ENCODE data around the gene CDC5L.
A peak's percentile ranks its signal among the peaks of the same experiment; 100 is the strongest.

The CDC5L gene

GRCh38 chr6:44387346-44388134, at the start of gene CDC5L:
Gene CDC5L (plus strand): TSS chr6:44387706. CDS start chr6:44387824, 118 bp downstream.
- H3K27me3 ChIP-seq (ENCODE audit: insufficient read depth, low read length, poor library complexity) = no peaks in the 10 kb centered on the region
- peak within 1 kb of the TSS; percentile 92 for H3K9ac ChIP-seq (ENCODE audit: low read depth, low read length)
- peaks cover 46% of the 10 kb centered on the region for H3K79me2 ChIP-seq (ENCODE audit: insufficient read depth, low read length)
- peak within 1 kb of the TSS; percentile 83 for H3K4me2 ChIP-seq (ENCODE audit: insufficient read depth, low read length)
- DNase-seq = peak; percentile 98
- TF ChIP-seq EZH2 (IDR thresholded peaks at IDR 0.05; ENCODE audit: borderline replicate concordance, low read depth, low read length, severe bottlenecking) (no peak), CTCF (IDR thresholded peaks at IDR 0.05; ENCODE audit: borderline replicate concordance, extremely low read depth, low read length, poor library complexity, severe bottlenecking) (no peak)
- peak within 1 kb of the TSS; percentile 47 to 63 for H3K4me3 ChIP-seq (ENCODE audit: low read depth in 1 of 2, low read length in 2 of 2)
- ATAC-seq (ENCODE audit: insufficient read depth, low read depth) = peak; percentile 92
- peaks cover 32% of the 10 kb centered on the region for H3K4me1 ChIP-seq (ENCODE audit: insufficient read depth, low read length)
- peak within 1 kb of the TSS; percentile 99 for H3K27ac ChIP-seq (ENCODE audit: low read length)
- no peaks in the 10 kb centered on the region for H3K9me3 ChIP-seq (ENCODE audit: insufficient read depth, low read length, severe bottlenecking)
- H3K36me3 ChIP-seq (ENCODE audit: insufficient read depth, low read length) = peaks cover 34% of the 10 kb centered on the region
- H2AFZ ChIP-seq (ENCODE audit: low read depth, low read length) = peak within 1 kb of the TSS; percentile 88
- peaks cover 31% of the 10 kb centered on the region for H4K20me1 ChIP-seq (ENCODE audit: insufficient read depth, low read length)

DNA sequence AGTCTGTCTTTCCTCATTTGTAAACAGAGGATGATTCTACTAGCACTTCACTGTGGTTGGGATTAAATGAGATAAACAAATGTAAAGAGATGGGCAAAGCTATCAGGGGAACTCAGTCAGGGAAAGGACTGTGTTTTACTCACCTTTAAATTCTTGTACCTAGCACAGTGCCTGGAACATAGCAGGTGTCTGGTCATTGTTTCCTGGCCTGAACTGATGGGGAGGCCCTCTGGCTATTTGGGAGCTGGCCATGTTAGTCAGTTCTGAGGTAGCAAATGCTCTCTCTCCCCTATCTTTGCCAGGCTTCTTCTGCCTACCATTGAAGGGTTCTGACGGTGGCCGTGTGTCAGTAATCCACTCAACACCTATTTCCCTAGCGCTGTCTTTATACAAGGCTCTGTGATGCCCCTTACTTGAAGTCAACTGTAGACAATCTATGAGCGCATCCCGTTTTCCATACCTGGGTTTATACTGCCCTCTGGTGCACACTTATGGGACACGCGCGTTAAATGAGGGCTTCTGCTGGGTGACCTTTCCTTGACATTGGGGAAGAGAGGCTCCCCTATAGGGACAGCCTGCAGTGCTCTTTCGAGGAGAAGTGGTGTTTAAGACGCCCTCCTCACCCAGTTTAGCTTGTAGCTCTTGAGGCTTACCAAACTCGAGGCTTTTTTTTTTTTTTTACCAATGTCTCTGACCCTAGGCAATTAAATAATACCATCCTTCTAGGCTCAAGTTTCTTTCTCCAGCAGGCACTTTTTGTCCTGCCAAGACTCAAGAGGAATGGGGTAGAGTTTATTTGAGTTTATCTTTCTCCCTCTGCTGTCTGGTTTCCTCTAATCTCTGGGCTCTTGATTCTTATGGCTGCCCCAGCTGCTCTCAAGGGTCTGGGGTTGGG, 49.0 kb upstream of the CDC5L start:
- H2AFZ ChIP-seq (ENCODE audit: low read depth, low read length) = no peak overlapping the region
- H3K4me2 ChIP-seq (ENCODE audit: insufficient read depth, low read length) = no peak overlapping the region
- peak; percentile 97 for ATAC-seq (ENCODE audit: insufficient read depth, low read depth)
- TF ChIP-seq CTCF (IDR thresholded peaks at IDR 0.05; ENCODE audit: borderline replicate concordance, extremely low read depth, low read length, poor library complexity, severe bottlenecking) = peak; percentile 89
- TF ChIP-seq EZH2 (IDR thresholded peaks at IDR 0.05; ENCODE audit: borderline replicate concordance, low read depth, low read length, severe bottlenecking) = no peak
- no peaks in the 10 kb centered on the region for H3K79me2 ChIP-seq (ENCODE audit: insufficient read depth, low read length)
- H3K27ac ChIP-seq (ENCODE audit: low read length) = no peak overlapping the region
- no peaks in the 10 kb centered on the region for H3K4me1 ChIP-seq (ENCODE audit: insufficient read depth, low read length)
- H3K9ac ChIP-seq (ENCODE audit: low read depth, low read length) = no peak overlapping the region
- peaks cover 20% of the 10 kb centered on the region for H3K27me3 ChIP-seq (ENCODE audit: insufficient read depth, low read length, poor library complexity)
- peak; percentile 74 for DNase-seq
- no peaks in the 10 kb centered on the region for H3K9me3 ChIP-seq (ENCODE audit: insufficient read depth, low read length, severe bottlenecking)
- no peaks in the 10 kb centered on the region for H3K36me3 ChIP-seq (ENCODE audit: insufficient read depth, low read length)
- no peak overlapping the region for H3K4me3 ChIP-seq (ENCODE audit: low read depth in 1 of 2, low read length in 2 of 2)
- no peaks in the 10 kb centered on the region for H4K20me1 ChIP-seq (ENCODE audit: insufficient read depth, low read length)

DNA sequence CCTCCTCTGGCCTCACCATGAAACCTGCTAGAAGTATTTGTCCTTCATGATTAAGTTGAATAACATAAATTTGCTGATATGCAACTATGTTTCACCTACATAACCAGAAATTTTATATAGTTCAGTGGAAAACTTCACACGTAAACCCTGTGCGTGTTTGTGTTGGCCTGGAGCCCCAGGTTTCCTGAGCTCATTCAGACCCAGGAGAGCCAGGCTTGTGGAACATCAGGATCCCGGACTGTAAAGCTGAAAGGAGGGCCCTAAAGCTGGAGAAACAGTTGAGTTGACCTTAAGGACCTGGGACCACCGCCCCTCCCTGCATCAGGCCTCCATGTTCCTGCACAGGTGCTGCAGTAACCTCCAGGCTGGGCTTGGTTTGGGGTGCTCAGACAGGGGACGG, 48.2 kb upstream of the CDC5L start:
- no peak for TF ChIP-seq CTCF (IDR thresholded peaks at IDR 0.05; ENCODE audit: borderline replicate concordance, extremely low read depth, low read length, poor library complexity, severe bottlenecking)
- no peak for TF ChIP-seq EZH2 (IDR thresholded peaks at IDR 0.05; ENCODE audit: borderline replicate concordance, low read depth, low read length, severe bottlenecking)
- H2AFZ ChIP-seq (ENCODE audit: low read depth, low read length) = no peak overlapping the region
- H3K9ac ChIP-seq (ENCODE audit: low read depth, low read length) = no peak overlapping the region
- DNase-seq = no peak
- no peaks in the 10 kb centered on the region for H3K4me1 ChIP-seq (ENCODE audit: insufficient read depth, low read length)
- no peaks in the 10 kb centered on the region for H3K79me2 ChIP-seq (ENCODE audit: insufficient read depth, low read length)
- H3K9me3 ChIP-seq (ENCODE audit: insufficient read depth, low read length, severe bottlenecking) = no peaks in the 10 kb centered on the region
- H3K27me3 ChIP-seq (ENCODE audit: insufficient read depth, low read length, poor library complexity) = peaks cover 27% of the 10 kb centered on the region
- H3K36me3 ChIP-seq (ENCODE audit: insufficient read depth, low read length) = no peaks in the 10 kb centered on the region
- ATAC-seq (ENCODE audit: insufficient read depth, low read depth) = no peak
- no peaks in the 10 kb centered on the region for H4K20me1 ChIP-seq (ENCODE audit: insufficient read depth, low read length)
- no peak overlapping the region for H3K27ac ChIP-seq (ENCODE audit: low read length)
- H3K4me2 ChIP-seq (ENCODE audit: insufficient read depth, low read length) = no peak overlapping the region
- no peak overlapping the region for H3K4me3 ChIP-seq (ENCODE audit: low read depth in 1 of 2, low read length in 2 of 2)

Measured in DND-41 (cell line).